ENCODE results near the gene G6PC2.
"Not testable (repeated sequence)": the region's sequence is repeated elsewhere in the genome, so short reads cannot be mapped to it uniquely, and the experiment has no call there.

The G6PC2 gene, protein sequence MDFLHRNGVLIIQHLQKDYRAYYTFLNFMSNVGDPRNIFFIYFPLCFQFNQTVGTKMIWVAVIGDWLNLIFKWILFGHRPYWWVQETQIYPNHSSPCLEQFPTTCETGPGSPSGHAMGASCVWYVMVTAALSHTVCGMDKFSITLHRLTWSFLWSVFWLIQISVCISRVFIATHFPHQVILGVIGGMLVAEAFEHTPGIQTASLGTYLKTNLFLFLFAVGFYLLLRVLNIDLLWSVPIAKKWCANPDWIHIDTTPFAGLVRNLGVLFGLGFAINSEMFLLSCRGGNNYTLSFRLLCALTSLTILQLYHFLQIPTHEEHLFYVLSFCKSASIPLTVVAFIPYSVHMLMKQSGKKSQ

GRCh38 chr2:168901003-168901402 lies at the start of gene G6PC2:
Gene G6PC2, plus strand, starts transcription at chr2:168901291. Its CDS starts 41 bp downstream, at chr2:168901332.
- DNase-seq: no peak

DNA sequence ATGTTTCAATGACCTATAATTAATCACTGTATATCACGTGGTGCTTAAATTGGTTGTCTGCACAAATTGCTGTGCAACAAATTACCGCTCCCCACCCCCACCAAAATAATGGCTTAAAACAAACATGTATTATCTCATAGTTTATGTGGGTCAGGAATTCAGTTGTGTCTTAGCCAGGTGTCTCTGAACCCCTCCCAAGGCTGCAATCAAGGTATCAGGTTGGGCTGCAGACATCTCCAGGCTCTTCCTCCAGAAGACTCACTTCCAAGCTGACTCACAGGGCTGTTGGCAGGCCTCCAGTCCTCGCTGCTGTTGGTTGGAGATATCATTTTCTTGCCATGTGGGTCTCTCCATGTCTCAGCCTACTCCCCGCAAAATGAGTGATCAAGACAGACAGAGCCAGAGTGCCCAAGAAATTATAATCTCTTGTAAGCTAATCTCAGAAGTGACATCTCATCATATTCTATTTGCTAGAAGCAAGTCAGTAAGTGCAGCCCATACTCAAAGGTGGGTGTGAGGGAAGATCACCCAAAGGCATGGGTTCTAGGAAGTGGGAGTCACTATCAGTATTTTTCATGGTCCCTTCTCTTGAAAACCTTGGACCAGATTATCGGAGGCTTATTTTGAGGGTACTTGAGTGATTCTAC lies 49.3 kb upstream of the G6PC2 start:
- DNase-seq: no peak

DNA sequence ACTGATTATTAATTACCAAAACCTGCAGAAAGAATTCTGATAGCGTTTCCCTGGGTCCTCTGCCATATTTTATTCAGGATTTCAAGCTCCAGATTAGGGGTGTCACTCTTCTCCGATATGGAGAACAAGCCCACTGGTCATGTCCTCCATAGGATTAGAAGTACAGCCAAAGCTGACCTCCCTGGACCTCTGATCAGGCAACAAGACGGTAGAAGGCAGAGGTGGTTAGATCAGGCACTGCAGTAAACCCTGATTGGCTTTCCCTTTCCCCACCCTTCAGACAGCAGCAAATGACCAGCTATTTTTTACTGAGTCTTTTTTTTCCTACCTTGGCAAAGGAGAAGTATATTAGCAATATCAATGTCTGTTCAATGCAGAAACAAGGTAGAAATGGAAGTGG lies 48.6 kb upstream of the G6PC2 start:
- no peak for DNase-seq

DNA sequence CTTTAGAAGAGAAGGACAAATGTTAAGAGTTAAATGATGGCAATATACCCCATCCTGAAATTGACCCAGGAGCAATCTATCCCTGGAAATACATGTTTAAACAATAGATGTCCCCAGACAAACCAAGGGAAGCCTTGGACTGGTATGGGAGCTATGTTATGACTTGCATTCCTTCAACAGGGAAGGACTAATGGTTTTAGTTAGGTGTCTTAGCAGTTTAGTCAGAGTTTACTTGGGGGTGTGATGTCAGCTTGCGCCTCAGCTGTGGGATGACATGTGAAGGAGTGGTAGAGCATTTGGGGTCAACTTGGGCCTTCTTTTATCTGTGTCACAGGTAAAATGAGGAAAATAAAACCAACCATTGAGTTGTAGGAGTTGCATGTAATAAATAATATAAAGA lies 47.6 kb upstream of the G6PC2 start:
- no peak for DNase-seq

- no peak for DNase-seq
Measured at GRCh38 chr2:168854651-168855050, 46.4 kb upstream of the G6PC2 start.

GRCh38 chr2:168855601-168856000 lies 45.5 kb upstream of the G6PC2 start:
- no peak for DNase-seq

DNA sequence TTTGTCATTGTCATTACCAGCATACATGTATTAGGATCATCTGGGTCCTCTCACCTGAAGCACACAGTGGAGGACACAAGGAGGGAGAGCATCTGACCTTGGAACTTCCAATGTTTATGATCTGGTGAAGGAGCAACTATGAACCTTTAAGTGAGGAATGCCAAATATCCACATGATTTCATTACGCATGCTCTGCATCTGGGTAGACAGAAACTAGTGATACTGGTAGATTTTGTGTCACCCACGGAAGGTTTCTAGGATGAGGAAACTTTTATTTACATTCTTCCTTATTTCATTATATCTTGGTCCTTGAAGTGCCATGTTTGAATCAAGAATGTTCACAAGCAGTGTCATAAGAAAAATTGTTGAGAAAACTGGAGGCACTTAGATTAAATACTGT lies 42.9 kb upstream of the G6PC2 start:
- no peak for DNase-seq

- DNase-seq: not testable (repeated sequence)
Measured at GRCh38 chr2:168867164-168867563, 33.9 kb upstream of the G6PC2 start.

DNA sequence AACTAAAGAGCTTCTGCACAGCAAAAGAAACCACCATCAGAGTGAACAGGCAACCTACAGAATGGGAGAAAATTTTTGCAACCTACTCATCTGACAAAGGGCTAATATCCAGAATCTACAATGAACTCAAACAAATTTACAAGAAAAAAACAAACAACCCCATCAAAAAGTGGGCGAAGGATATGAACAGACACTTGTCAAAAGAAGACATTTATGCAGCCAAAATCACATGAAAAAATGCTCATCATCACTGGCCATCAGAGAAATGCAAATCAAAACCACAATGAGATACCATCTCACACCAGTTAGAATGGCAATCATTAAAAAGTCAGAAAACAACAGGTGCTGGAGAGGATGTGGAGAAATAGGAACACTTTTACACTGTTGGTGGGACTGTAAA lies 30.7 kb upstream of the G6PC2 start:
- DNase-seq: not testable (repeated sequence)

- not testable (repeated sequence) for DNase-seq
Measured at GRCh38 chr2:168870824-168871223, 30.3 kb upstream of the G6PC2 start.

DNA sequence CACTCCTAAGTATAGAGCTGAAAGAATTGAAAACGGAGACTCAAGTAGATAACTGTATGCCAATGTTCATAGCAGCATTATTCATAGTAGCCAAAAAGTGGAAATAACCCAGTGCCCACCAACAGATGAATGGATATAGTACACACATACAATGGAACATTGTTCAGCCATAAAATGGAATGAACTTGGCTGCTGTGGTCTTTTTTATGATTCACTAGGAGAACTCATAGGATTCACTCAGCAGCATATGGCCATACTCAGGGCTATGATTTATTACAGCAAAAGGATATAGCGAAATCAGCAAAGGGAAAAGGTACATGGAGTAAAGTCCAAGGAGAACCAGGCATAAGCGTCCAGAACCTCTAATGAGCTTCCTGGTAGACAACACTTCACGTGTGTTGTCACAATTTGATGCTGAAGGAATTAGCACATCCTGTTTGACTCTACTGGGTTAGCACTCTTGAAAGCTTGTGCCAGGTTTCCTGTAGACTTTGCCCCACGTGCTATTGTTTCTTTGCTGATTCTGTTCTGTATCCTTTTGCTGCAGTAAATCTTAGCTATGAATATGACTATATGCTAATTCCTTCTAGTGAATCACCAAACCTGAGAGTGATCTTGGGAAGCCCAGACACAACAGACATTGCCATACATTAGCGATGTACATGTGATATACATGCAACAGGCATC lies 26.6 kb upstream of the G6PC2 start:
- DNase-seq: no peak

- not testable (repeated sequence) for DNase-seq
Measured at GRCh38 chr2:168882163-168882562, 18.9 kb upstream of the G6PC2 start.

- DNase-seq: no peak
Measured at GRCh38 chr2:168884975-168885374, 16.1 kb upstream of the G6PC2 start.

DNA sequence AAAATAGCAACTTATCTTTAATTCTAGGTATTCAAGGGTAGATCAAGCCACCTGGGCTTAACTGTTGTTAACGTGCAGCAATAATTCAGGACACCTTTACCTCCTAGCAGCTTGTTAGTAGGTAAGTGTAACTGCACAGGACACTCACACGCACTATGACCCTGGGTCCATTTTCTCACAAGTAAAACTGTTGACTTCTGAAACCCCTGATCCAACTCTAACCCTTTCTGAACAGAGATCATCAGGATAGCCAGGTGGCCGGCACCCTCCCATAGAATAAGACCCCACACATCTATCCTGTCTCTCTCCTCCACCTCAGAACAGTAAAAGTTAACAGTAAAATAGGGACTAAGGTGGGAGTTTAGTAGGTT lies 11.5 kb upstream of the G6PC2 start:
- no peak for DNase-seq

- peak; percentile 94 for DNase-seq
Measured at GRCh38 chr2:168890006-168890782, 10.9 kb upstream of the G6PC2 start, which contains the start of gene SPC25. Gene SPC25, minus strand, starts transcription at chr2:168890430. Its CDS starts 911 bp downstream, at chr2:168889519.

DNA sequence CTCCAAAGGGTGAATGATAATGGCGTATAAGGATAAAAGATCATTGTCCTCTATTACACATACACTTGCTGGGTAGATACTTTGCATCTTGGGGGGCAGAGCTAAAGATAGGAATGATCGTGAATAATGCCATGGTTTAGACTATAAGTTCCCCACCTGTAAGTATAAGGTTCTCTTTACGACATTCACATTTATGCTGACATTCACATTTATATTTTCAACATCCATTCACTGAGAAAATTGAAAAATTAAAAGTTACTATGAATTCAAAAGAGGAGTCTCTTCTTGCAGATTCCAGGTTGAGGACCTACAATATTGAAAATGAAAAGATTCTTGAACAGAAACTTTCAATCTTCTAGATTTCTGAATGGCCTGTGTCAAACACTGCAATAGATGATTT lies 8.8 kb upstream of the G6PC2 start:
- no peak for DNase-seq

DNA sequence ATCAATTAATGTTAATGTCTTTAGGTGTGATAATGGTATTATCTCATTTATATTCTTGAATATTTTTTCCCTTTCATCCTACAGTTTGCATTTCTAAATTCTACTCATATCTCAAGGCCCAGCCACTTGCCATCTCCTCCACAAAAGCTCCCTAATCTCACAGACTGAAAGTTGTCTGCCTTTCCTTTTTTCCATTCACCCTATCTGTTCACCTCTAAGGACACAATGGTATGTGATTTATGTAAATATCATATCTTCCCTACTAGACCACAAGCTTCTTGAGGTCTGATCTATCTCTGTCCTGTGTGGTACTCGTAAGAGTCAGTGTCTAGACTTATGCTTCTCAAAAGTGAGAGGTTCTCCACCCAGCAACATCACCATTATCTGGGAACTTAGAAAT lies 7.0 kb upstream of the G6PC2 start:
- no peak for DNase-seq

- no peak for DNase-seq
Measured at GRCh38 chr2:168894720-168895119, 6.4 kb upstream of the G6PC2 start.

DNA sequence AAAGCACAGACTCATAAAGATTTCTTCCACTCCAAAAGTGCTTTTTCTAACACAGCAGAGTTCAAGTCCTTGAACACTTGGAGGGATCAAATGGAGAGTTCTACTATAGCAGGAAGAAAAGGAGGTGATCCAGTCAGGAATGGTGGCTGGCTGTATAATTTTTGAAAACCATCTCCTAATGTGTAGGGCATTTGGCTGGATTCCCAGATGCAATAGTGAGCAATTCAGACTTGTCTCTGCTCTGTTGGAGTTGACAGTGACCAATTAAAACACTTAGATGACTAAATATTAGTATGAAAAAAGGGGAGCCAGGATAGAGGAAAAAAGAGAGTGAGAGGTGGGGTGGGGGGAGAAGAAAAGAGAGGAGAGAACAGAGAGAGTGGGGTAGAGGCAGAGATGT lies 5.3 kb upstream of the G6PC2 start:
- no peak for DNase-seq

DNA sequence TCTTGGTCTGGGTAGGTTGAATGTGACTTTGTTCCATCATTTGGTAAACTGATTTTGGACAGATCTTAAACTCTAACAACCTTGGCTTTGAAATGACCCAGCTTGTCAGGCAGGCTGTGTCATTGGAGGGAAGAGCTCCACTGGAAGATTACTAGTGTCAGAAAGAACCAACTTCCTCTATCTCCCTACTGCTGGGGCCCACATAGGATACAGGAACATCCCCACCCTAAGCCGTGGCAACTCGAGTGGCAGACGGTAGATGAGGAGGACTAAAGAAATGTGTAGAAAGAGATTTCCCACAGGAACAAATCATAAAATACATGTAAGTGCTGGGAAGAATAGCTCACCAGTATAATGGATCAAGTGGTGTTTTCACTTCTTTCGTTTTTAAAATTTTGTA lies 4.3 kb upstream of the G6PC2 start:
- DNase-seq: no peak

DNA sequence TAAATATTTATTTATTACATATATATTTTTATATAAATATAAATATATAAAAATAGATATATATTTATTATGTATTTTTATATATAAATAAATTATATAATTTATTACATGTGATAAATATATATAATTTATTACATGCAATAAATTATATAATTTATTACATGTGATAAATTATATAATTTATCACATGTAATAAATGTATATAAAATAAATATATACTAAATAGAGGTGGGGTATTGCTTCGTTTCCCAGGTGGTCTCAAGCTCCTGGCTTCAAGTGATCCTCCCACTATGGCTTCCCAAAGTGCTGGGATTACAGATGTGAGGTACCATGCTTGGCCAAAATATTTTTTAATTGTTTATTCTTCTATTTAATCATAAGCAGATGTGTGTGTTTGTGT lies 3.6 kb upstream of the G6PC2 start:
- no peak for DNase-seq

- no peak for DNase-seq
Measured at GRCh38 chr2:168903888-168904287, 2.8 kb downstream of the G6PC2 start.

DNA sequence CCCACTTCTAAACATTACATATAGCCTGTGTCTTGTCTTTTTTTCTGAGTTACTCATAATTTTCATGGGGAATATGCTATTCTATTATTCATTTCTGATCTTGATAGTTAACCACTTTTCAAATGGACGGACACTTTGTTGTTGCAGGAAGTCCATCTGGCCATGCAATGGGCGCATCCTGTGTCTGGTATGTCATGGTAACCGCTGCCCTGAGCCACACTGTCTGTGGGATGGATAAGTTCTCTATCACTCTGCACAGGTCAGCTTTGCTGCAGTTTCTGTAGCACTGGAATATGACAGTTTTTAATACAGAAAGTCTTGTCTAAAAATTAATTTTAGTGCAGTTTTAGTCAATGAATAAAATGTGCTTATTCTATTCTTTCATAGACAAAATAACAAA lies 3.3 kb downstream of the G6PC2 start:
- DNase-seq: no peak
